ENCODE results near the gene CDAN1.

CDAN1 gene

DNA sequence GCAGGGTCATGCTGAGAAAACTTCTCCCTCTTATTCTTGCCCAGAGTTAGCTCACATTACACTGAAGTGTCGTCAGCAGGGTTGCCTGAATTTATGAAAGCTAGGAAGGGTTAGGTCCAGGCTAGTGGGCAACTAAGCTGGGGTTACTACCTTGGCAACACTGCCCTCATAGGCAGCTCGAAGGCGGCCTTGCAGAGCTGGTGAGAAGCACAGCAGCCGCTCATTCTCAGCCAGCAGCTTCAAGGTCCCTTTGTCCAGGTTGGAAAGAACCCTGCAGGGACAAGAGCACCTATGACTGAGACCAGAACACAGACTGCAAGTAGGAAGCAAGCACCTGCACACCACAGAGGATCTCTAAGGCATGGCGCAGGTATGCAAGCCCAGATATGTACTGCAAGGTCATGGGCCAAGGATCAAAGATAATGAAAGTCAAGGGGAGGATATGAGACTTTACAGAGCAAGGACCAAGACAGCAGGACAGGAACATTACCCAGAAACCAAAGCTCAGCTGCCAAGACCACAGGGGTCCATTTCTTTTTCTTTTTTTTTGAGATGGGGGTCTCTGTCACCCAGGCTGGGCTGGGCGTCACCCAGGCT, 2.8 kb downstream of the CDAN1 start:
- no peak for DNase-seq

GRCh38 chr15:42733027-42733426, 3.9 kb downstream of the CDAN1 start:
- no peak for DNase-seq

DNA sequence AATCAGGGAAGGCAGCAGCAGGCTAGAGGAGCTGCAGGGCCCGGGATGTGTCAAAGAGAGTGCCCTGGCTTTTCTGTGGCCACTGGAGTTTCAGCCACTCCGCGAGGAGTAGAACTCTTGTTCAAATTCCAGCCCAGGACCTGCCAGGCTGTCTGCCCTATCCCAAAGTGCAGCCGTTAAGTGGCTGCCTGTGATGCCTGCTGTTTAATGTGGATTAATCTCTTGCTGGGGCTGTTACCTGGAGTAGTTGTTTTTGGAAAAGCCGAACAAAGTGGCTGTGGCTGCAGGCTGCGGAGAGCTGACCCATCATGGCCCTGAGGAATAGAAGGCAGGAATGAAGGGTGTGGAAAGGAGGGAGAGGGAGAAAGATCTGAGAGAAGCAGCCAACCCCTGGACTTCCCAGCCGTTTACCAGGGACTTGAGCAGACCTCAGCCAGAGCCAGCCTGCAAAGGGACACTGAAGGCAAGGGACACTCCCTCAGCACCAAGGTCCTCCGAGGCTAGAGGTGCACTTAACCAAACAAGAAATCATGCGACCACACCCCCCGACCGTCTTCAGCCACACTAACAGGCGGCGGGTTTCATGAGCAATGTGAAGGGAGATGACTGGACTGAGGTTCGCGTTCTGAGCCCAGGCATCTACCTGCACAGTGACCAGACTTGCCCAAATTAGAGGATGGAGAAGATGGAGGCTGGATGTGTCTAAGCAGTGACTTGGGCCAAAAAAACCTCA, 4.7 kb downstream of the CDAN1 start:
- no peak for DNase-seq

- DNase-seq: no peak
These were observed 5.5 kb downstream of the CDAN1 start for GRCh38 chr15:42731461-42731860.

DNA sequence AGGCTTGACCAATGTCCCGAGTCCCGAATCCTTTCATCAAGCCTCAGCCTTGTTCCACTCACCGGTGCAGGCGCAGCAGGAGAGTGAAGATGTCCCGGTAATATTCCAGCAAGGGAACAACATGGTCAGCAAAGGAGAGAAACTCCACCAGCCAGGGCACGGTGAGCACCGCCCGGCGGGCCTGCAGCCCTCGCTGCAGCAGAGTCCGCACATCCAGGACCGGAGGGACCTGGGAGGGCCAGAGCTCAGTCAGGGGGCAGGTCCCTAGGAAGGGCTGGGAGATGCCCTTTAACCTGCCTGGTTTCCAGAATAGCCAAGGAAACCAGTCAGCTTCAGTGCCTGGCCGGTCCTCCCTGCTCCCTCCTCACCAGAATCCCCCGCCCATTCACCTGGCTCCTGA, 6.4 kb downstream of the CDAN1 start:
- DNase-seq: no peak

- no peak for DNase-seq
These were observed 6.8 kb downstream of the CDAN1 start for GRCh38 chr15:42730135-42730534.

DNA sequence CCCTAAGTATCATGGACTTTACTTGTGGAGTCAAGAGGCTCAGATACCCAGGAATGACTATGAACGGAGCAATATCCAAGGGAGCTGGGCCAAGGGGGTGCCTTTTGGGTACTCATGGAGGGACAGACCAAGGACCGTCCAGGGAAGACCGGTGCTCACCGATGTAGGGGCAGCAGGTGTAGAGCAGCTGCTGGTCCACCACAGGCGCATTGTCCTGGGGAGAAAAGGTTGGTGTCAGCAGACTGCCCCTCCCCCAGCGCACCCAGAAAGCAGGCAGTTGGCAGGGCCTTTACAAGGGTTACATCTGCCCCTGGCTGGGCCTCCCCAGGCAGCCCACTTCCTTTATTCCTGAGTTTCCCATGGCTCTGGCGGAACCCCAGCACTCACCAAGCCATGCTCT, 7.5 kb downstream of the CDAN1 start:
- no peak for DNase-seq

DNA sequence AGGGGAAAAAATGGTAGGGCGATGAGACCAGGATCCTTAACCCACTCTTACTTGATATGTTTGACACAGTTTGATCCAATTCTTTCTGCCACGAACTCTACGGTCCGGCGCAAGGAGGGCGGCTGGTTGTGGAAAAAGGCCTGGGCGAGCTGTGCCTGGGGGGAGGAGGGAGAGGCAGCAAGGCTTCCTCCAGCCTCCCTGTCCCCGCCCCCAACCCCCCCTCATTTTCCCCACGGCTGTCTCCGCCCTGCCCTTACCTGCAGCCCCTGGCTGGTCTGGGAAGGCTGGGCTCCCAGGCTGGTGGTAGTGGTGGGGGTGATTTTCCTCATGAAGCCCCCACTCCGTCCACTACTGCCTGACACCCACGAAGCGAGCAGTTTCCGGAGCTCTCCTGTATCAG, 8.0 kb downstream of the CDAN1 start:
- no peak for DNase-seq

DNA sequence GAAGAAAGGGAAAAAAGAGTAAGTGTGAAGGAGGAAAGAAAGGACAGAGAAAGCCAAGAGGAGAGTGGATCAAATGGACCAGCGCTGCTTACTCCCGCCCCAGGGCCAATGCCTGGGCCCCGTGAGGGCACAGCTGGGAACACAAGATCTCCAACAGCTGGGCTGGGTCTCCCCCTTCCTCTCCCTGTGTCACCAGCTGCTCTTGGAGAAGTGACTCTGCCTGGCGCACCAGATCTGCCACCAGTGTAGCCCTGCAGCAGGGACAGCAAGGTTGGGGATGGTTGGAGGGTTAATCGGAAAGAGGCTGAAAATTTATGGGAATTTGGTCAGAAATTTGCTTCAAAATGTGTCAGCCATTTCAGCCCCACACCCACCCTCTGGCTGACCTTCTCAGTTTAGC, 8.4 kb downstream of the CDAN1 start:
- no peak for DNase-seq

GRCh38 chr15:42727750-42728381, 9.1 kb downstream of the CDAN1 start:
- no peak for DNase-seq

- DNase-seq: no peak
These were observed 10.8 kb downstream of the CDAN1 start for GRCh38 chr15:42726114-42726513.

DNA sequence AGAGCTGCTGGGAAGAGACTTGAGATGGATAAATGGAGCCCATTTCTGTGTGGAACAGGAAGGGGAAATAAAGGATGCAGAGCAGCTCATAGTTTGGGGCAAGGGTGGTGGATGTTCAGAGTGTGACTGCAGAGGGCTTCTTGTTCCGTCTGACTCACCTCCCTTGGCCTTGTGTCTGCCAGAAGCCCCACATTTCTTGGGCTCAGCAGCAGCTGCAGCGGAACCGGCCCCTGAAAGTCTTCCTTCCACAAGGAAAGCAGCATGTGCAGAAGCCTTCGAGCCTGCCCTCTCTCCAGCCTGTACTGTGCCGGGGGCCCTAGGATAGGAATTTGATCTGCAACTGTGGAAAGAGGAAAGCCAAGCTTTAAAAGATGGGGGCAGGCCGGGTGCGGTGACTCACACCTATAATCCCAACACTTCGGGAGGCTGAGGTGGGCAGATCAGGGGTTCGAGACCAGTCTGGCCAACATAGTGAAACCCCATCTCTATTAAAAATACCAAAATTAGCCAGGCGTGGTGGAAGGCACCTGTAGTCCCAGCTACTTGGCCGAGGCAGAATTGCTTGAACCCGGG, 11.5 kb downstream of the CDAN1 start:
- DNase-seq: no peak

- no peak for DNase-seq
These were observed 12.7 kb downstream of the CDAN1 start for GRCh38 chr15:42724276-42724675.

- no peak for DNase-seq
These were observed 13.9 kb downstream of the CDAN1 start for GRCh38 chr15:42723068-42723467.

GRCh38 chr15:42721916-42722315, 15.0 kb downstream of the CDAN1 start:
- DNase-seq: no peak

GRCh38 chr15:42721016-42721415, 15.9 kb downstream of the CDAN1 start:
- DNase-seq: no peak

- no peak for DNase-seq
These were observed 16.9 kb downstream of the CDAN1 start for GRCh38 chr15:42720071-42720470.

GRCh38 chr15:42719043-42719442, 17.9 kb downstream of the CDAN1 start:
- DNase-seq: no peak

- no peak for DNase-seq
These were observed 20.3 kb downstream of the CDAN1 start for GRCh38 chr15:42716626-42717025.

- no peak for DNase-seq
These were observed 20.8 kb downstream of the CDAN1 start for GRCh38 chr15:42716125-42716524.

DNA sequence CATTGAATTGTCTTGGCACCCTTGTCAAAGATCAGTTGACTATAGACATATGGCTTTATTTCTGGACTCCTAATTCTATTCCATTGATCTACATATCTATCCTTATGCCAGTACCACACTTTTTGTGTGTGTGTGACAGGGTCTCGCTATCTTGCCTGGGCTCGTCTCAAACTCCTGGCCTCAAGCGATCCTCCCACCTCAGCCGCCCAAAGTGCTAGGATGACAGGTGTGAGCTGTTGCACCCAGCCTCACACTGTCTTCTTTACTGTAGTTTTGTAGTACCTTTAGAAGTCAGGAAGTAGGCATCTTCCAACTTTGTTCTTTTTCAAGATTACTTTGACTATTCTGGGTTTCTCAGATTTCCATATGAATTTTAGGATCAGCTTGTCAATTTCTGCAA, 24.3 kb downstream of the CDAN1 start:
- no peak for DNase-seq

DNA sequence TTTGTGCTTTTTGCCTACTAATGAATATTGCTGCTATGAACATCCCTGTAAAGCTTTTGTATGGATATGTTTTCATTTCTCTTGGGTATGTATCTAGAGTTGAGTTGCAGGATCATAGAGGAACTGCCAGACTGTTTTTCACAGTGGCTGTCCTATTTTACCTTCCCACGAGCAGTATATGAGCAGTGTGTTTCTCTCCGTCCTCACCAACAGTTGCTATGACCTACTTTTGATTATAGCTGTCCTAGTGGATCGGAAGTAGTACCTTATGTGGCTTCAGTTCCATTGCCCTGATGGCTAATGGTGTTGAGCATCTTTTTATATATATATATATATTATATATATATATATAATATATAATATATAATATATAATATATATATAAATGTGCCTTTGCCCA, 25.2 kb downstream of the CDAN1 start:
- no peak for DNase-seq

GRCh38 chr15:42710662-42711061, 26.3 kb downstream of the CDAN1 start:
- DNase-seq: no peak

Data from T-helper 9 cell (primary cell).